Gastrocnemius medialis (tissue), 4 donors: ENCODE data around the gene ZSCAN16.

Source experiments
- CTCF ChIP-seq, 5 experiments: fragments of 450-650 bp in 3 of 5; fragments of 200-600 bp in 2 of 5; sonication (generic) in 2 of 5; IDR thresholded peaks in 4 of 5; conservative IDR thresholded peaks in 1 of 5; 1 replicate in 4 of 5; 2 replicates in 1 of 5; pipeline ENCODE4 v1.5.1; 2016 to 2019; ENCODE audit warnings: antibody characterized with exemption in 5 of 5, mild to moderate bottlenecking in 3 of 5, moderate library complexity in 3 of 5
- POLR2A ChIP-seq, 2 donors: fragments of 450-650 bp; IDR thresholded peaks; one replicate each; pipeline ENCODE4 v1.6.1; 2017; ENCODE audit warnings: antibody characterized with exemption in 2 of 2, mild to moderate bottlenecking in 2 of 2, moderate library complexity in 2 of 2

GRCh38 chr6:28171271-28171670, 46.9 kb downstream of the ZSCAN16 start:
- TF ChIP-seq CTCF (IDR thresholded peaks at IDR 0.05 in 4 of 5, conservative IDR thresholded peaks at IDR 0.05 in 1 of 5): no peak
- TF ChIP-seq POLR2A (IDR thresholded peaks at IDR 0.05): no peak
